HCT116 (cell line): Measurements from ENCODE around the gene TNFRSF14.

Experiments used
- ATF3 ChIP-seq: IDR thresholded peaks from 2 replicates; pipeline ENCODE4 v1.6.1; 2012
- CTCF ChIP-seq, 3 experiments: fragments of 200-600 bp in 1 of 3; sonication (generic) in 1 of 3; IDR thresholded peaks in 2 of 3; conservative IDR thresholded peaks in 1 of 3; 2 replicates each; pipeline ENCODE4 v1.5.1; 2012 to 2017; ENCODE audit warnings: low read depth in 2 of 3, low read length in 2 of 3, antibody characterized with exemption in 1 of 3, borderline replicate concordance in 1 of 3, control low read depth in 1 of 3, mild to moderate bottlenecking in 1 of 3, mixed read lengths in 1 of 3, mixed run types in 1 of 3, moderate library complexity in 1 of 3; ENCODE audit not compliant: insufficient read depth in 1 of 3
- EGR1 ChIP-seq: IDR thresholded peaks from 2 replicates; pipeline ENCODE4 v1.6.1; 2012; ENCODE audit warnings: low read depth
- ELF1 ChIP-seq: IDR thresholded peaks from 2 replicates; pipeline ENCODE4 v1.6.1; 2012; ENCODE audit warnings: low read depth, borderline replicate concordance
- EZH2 ChIP-seq: fragments of 200-600 bp; sonication (generic); IDR thresholded peaks from 2 replicates; pipeline ENCODE4 v1.6.1; 2017; ENCODE audit warnings: antibody characterized with exemption, mixed run types
- FOSL1 ChIP-seq: IDR thresholded peaks from 2 replicates; pipeline ENCODE4 v1.6.1; 2012; ENCODE audit warnings: low read depth
- JUND ChIP-seq: IDR thresholded peaks from 2 replicates; pipeline ENCODE4 v1.6.1; 2012
- MAX ChIP-seq: IDR thresholded peaks from 2 replicates; pipeline ENCODE4 v1.6.1; 2012
- POLR2A ChIP-seq: IDR thresholded peaks from 2 replicates; pipeline ENCODE4 v1.7.0; 2011; ENCODE audit warnings: borderline replicate concordance; ENCODE audit not compliant: insufficient read depth, insufficient read length; ENCODE audit errors: extremely low read depth
- POLR2AphosphoS5 ChIP-seq: IDR thresholded peaks from 2 replicates; pipeline ENCODE4 v1.6.1; 2011; ENCODE audit warnings: mild to moderate bottlenecking, low read depth, low read length, moderate library complexity
- SRF ChIP-seq: IDR thresholded peaks from 2 replicates; pipeline ENCODE4 v1.6.1; 2012; ENCODE audit warnings: low read depth
- TCF7L2 ChIP-seq: IDR thresholded peaks from 2 replicates; pipeline ENCODE4 v1.7.0; 2011; ENCODE audit warnings: borderline replicate concordance, inconsistent platforms; ENCODE audit not compliant: insufficient read depth, insufficient read length; ENCODE audit errors: extremely low read depth
- YY1 ChIP-seq: IDR thresholded peaks from 2 replicates; pipeline ENCODE4 v1.6.1; 2011; ENCODE audit warnings: low read length, low read depth, moderate library complexity, mild to moderate bottlenecking; ENCODE audit not compliant: insufficient replicate concordance; ENCODE audit errors: extremely low read depth
- ZFX ChIP-seq: fragments of 450-650 bp; IDR thresholded peaks from 2 replicates; pipeline ENCODE4 v1.6.1; 2017

GRCh38 chr1:2533365-2533764 is 22.8 kb upstream of the TNFRSF14 start:
- TF ChIP-seq FOSL1 (no peak), CTCF (IDR thresholded peaks at IDR 0.05 in 2 of 3, conservative IDR thresholded peaks at IDR 0.05 in 1 of 3; ENCODE audit: borderline replicate concordance in 1 of 3, insufficient read depth in 1 of 3, low read depth in 2 of 3, low read length in 2 of 3) (no peak), JUND (no peak), EZH2 (no peak), POLR2AphosphoS5 (no peak), SRF (no peak), ELF1 (no peak), POLR2A (no peak), MAX (no peak), TCF7L2 (no peak), ZFX (no peak), ATF3 (no peak), YY1 (no peak), EGR1 (no peak)
